Omental fat pad (tissue), 4 donors: ENCODE data around the gene MEOX1. TPM values are rescaled to one million over a fixed set of nuclear protein-coding genes. Genes with fewer than 3 reads are reported as not detected.

Experiments used
- ATAC-seq: fragments of 150-250 bp; one replicate; pipeline ENCODE4 v1.9.1; 2016; ENCODE audit warnings: mild to moderate bottlenecking, moderate library complexity; ENCODE audit not compliant: low FRiP score
- DNase-seq: peaks from one replicate; pipeline ENCODE4 v3.0.0-alpha.2; 2019; ENCODE audit warnings: low spot score
- CTCF ChIP-seq, 3 donors: fragments of 450-650 bp; IDR thresholded peaks; one replicate each; pipeline ENCODE4 v1.5.1; 2016 to 2017; ENCODE audit warnings: antibody characterized with exemption in 3 of 3, mild to moderate bottlenecking in 3 of 3, moderate library complexity in 2 of 3
- total RNA-seq, 4 donors: library from RNA; depleted of rRNA; stranded (reverse); fragments of >200 nt; gene quantifications; one replicate each; pipeline ENCODE4 v1.1.0, GENCODE V29; 2016

MEOX1 gene
- total RNA-seq, 4 donors from 2014 or later, result 5.6 to 56.6 (median 11.1) TPM

GRCh38 chr17:43625606-43626005 lies 36.1 kb downstream of the MEOX1 start:
- ATAC-seq (no peak), DNase-seq (no peak)
- no peak for TF ChIP-seq CTCF (IDR thresholded peaks at IDR 0.05)

DNA sequence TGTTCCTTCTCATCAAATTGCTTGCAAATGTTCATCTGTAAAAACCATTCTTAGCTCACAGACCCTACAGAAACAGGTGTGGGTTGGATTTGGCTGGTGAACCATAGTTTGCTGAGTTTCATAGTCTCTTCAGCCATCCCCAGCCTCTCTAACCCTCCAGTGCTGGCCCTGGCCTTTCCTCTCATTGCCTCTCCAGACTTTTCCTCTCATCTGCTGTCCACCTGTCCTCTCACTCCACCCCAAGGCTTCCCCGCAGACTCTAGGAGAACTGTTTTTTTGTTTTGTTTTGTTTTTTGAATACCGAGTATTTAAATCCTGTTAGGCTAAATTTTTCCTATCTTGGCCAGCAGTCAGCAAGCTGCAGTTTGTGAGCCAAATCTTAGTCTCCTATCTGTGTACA lies 41.1 kb downstream of the MEOX1 start:
- DNase-seq, result no peak
- no peak for ATAC-seq
- no peak for TF ChIP-seq CTCF (IDR thresholded peaks at IDR 0.05)

- DNase-seq (no peak), ATAC-seq (no peak)
- TF ChIP-seq CTCF (IDR thresholded peaks at IDR 0.05), result no peak
These were observed 41.6 kb downstream of the MEOX1 start for GRCh38 chr17:43620147-43620546.

- DNase-seq (no peak), ATAC-seq (no peak)
- no peak for TF ChIP-seq CTCF (IDR thresholded peaks at IDR 0.05)
These were observed 42.0 kb downstream of the MEOX1 start for GRCh38 chr17:43619705-43620104.

DNA sequence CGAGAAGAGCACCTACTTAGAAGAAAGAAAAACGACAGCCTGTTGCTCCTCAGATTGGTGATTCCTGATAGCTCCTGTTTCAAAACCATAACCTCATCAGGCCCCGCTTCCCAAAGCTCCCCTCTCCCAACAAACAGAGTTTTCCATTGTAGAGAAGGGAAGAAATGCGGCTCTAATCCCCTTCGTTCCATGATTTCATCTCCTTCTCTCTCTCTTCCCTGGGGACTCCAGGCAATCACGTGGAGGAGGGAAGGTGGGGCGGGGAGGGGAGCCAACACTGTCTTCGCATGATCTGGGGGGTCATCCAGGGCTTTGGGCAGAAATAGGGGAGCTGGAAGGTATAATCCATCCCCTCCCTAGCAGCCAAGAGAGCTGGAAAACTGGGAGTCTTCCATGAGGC lies 43.4 kb downstream of the MEOX1 start:
- ATAC-seq (no peak), DNase-seq (no peak)
- TF ChIP-seq CTCF (IDR thresholded peaks at IDR 0.05), result no peak

DNA sequence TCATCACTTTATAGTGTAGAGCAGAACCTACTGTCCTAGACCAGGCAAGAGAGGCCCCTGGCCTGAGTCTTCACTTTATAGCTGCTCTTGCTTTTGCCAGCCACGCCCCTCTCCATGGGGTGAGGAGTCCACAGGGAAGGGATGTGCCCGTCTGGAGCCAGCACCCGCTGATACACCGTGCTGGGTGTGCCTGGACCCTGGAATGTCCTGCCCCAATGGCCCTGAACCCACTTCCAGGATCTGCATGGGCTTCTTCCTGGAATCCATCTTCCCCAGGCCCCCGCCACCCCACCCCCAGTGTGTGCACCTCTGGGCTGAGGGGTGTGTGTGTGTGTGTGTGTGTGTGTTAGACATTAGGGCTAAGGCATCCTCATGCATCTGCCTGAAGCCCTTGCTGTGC lies 44.9 kb downstream of the MEOX1 start:
- ATAC-seq (no peak), DNase-seq (no peak)
- no peak for TF ChIP-seq CTCF (IDR thresholded peaks at IDR 0.05)

GRCh38 chr17:43616421-43616820 lies 45.3 kb downstream of the MEOX1 start:
- DNase-seq (no peak), ATAC-seq (no peak)
- TF ChIP-seq CTCF (IDR thresholded peaks at IDR 0.05), result no peak
